ENCODE data around the gene RHNO1. TPM values are rescaled to one million over a fixed set of nuclear protein-coding genes. Genes with fewer than 3 reads are reported as not detected.

Gene RHNO1
- polyA plus RNA-seq, 1 donor from 2014 or later: 48.4 TPM

GRCh38 chr12:2912216-2912575, 35.2 kb downstream of the RHNO1 start:
- peaks cover 0 to 1% (median 0%) of the 10 kb centered on the region in 3 donors for H3K4me1 Mint-ChIP-seq
- H3K4me3 Mint-ChIP-seq: no peak overlapping the region
- H3K27ac Mint-ChIP-seq: no peak overlapping the region
- H3K27me3 Mint-ChIP-seq: no peaks in the 10 kb centered on the region
- peaks cover 9% of the 10 kb centered on the region for H3K36me3 Mint-ChIP-seq
- H3K9me3 Mint-ChIP-seq: peaks cover 0 to 2% (median 0%) of the 10 kb centered on the region in 3 donors

DNA sequence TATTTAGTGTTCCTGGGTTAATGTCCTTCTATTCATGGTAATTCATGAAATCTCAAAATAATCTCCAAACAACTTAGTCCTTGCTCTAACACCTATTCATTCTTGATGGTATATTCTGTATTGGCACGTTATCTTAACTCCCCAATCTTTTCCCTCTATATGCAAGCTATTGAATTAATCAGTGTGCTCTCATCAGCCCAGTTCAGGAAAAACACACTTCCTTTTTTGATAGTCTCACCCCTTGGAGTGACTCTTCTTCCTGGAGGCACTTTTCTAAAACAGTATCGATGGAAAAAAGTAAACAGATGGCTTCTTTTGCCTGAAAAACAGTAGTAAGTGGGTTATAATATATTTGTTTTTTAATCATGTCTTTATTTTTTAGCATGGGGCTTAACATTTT, 42.2 kb downstream of the RHNO1 start:
- H3K9me3 Mint-ChIP-seq: no peaks in the 10 kb centered on the region
- H3K27ac Mint-ChIP-seq: no peak overlapping the region
- no peak overlapping the region for H3K4me3 Mint-ChIP-seq
- no peaks in the 10 kb centered on the region for H3K27me3 Mint-ChIP-seq
- peaks cover 0 to 2% (median 1%) of the 10 kb centered on the region in 3 donors for H3K4me1 Mint-ChIP-seq
- peaks cover 13% of the 10 kb centered on the region for H3K36me3 Mint-ChIP-seq

- no peak overlapping the region for H3K27ac Mint-ChIP-seq
- H3K4me3 Mint-ChIP-seq: no peak overlapping the region
- no peaks in the 10 kb centered on the region for H3K27me3 Mint-ChIP-seq
- H3K9me3 Mint-ChIP-seq: no peaks in the 10 kb centered on the region
- H3K4me1 Mint-ChIP-seq: peaks cover 0 to 6% (median 1%) of the 10 kb centered on the region in 3 donors
- peaks cover 17% of the 10 kb centered on the region for H3K36me3 Mint-ChIP-seq
Observed at GRCh38 chr12:2922329-2922728, 45.3 kb downstream of the RHNO1 start.

GRCh38 chr12:2923057-2923456, 46.0 kb downstream of the RHNO1 start:
- Mint-ChIP-seq H3K36me3 (peaks cover 17% of the 10 kb centered on the region), H3K4me3 (no peak overlapping the region), H3K9me3 (no peaks in the 10 kb centered on the region), H3K27me3 (no peaks in the 10 kb centered on the region), H3K27ac (no peak overlapping the region), H3K4me1 (peaks cover 0 to 6% (median 1%) of the 10 kb centered on the region in 3 donors)

- Mint-ChIP-seq H3K4me1 (peaks cover 0 to 6% (median 1%) of the 10 kb centered on the region in 3 donors), H3K27ac (peak overlapping the region in 1 of 3 donors; percentile 23)
Observed at GRCh38 chr12:2924019-2924418, 47.0 kb downstream of the RHNO1 start.

GRCh38 chr12:2925322-2925995, 48.4 kb downstream of the RHNO1 start:
- peaks cover 19% of the 10 kb centered on the region for H3K36me3 Mint-ChIP-seq
- H3K27ac Mint-ChIP-seq: peak overlapping the region in 1 of 3 donors; percentile 33
- no peaks in the 10 kb centered on the region for H3K27me3 Mint-ChIP-seq
- H3K4me1 Mint-ChIP-seq: peaks cover 0 to 4% (median 0%) of the 10 kb centered on the region in 3 donors
- H3K4me3 Mint-ChIP-seq: no peak overlapping the region
- H3K9me3 Mint-ChIP-seq: no peaks in the 10 kb centered on the region

More at GRCh38 chr12:2924019-2924418, 47.0 kb downstream of the RHNO1 start:
- H3K27me3 Mint-ChIP-seq: no peaks in the 10 kb centered on the region
- no peak overlapping the region for H3K4me3 Mint-ChIP-seq
- no peaks in the 10 kb centered on the region for H3K9me3 Mint-ChIP-seq
- peaks cover 19% of the 10 kb centered on the region for H3K36me3 Mint-ChIP-seq

- Mint-ChIP-seq H3K27ac (no peak overlapping the region), H3K27me3 (no peaks in the 10 kb centered on the region), H3K4me1 (no peaks in the 10 kb centered on the region), H3K4me3 (no peak overlapping the region), H3K36me3 (peaks cover 14% of the 10 kb centered on the region), H3K9me3 (no peaks in the 10 kb centered on the region)
Observed at GRCh38 chr12:2930865-2931264, 53.8 kb downstream of the RHNO1 start.

GRCh38 chr12:2933586-2933985, 56.6 kb downstream of the RHNO1 start:
- H3K27me3 Mint-ChIP-seq: no peaks in the 10 kb centered on the region
- no peaks in the 10 kb centered on the region for H3K9me3 Mint-ChIP-seq
- no peaks in the 10 kb centered on the region for H3K4me1 Mint-ChIP-seq
- H3K36me3 Mint-ChIP-seq: peaks cover 10% of the 10 kb centered on the region
- H3K4me3 Mint-ChIP-seq: no peak overlapping the region
- no peak overlapping the region for H3K27ac Mint-ChIP-seq

DNA sequence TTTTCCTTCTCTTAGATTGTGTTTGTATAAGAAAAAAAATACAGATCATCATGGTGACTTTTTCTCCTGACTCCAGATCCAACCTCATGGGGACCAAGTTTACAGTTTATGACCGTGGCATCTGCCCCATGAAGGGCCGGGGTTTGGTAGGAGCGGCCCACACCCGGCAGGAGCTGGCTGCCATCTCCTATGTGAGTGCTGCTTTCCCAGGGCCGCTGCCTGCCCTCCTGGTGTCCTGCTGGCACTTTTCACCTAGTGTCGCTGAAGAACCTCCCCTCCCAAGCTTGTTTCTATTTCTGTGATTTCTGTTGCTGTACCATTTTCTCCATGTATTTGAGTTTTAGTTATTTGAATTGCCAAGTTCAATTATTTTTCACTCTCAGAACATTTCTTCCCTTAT, 57.3 kb downstream of the RHNO1 start:
- H3K27me3 Mint-ChIP-seq: no peaks in the 10 kb centered on the region
- H3K4me3 Mint-ChIP-seq: no peak overlapping the region
- H3K36me3 Mint-ChIP-seq: peaks cover 10% of the 10 kb centered on the region
- no peak overlapping the region for H3K27ac Mint-ChIP-seq
- no peaks in the 10 kb centered on the region for H3K9me3 Mint-ChIP-seq
- H3K4me1 Mint-ChIP-seq: no peaks in the 10 kb centered on the region

DNA sequence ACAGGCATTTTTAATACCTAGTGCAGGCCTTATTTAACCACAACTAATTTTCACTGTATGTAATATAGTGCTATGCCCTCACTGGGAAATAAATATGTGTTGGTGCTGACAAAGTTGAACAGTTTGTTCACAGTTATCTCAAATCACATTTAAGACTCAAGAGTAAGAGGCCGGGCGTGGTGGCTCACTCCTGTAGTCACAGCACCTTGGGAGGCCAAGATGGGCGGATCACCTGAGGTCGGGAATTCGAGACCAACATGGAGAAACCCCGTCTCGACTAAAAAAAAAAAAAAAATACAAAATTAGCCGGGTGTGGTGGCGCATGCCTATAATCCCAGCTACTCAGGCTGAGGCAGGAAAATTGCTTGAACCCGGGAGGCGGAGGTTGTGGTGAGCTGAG, 59.3 kb downstream of the RHNO1 start:
- Mint-ChIP-seq H3K4me3 (no peak overlapping the region), H3K9me3 (no peaks in the 10 kb centered on the region), H3K36me3 (peaks cover 4% of the 10 kb centered on the region)

DNA sequence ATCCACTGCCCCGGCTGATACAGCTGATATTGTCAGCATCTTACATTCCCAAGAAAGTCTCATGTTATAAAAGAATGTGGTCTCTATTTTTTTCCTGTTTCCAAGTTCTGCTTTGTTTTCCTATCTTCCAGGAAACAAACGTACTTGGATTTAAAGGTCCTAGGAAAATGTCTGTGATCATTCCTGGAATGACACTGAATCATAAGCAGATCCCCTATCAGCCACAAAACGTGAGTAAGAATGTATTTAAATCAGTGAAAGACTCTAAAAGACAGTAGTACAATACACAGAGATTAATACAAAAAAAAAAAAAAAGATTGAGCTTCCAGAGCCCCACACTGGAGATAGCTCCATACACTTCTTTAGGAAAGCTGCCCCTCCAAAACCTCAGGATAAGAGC, 60.5 kb downstream of the RHNO1 start:
- Mint-ChIP-seq H3K4me3 (no peak overlapping the region), H3K4me1 (no peaks in the 10 kb centered on the region), H3K36me3 (peaks cover 3% of the 10 kb centered on the region), H3K9me3 (no peaks in the 10 kb centered on the region), H3K27ac (no peak overlapping the region), H3K27me3 (no peaks in the 10 kb centered on the region)

More for the DNA sequence above, 59.3 kb downstream of the RHNO1 start:
- Mint-ChIP-seq H3K4me1 (no peaks in the 10 kb centered on the region), H3K27ac (no peak overlapping the region), H3K27me3 (no peaks in the 10 kb centered on the region)

Other genes starting within 250 kb of the RHNO1 start
- gene FKBP4, start 82.3 kb upstream of the RHNO1 start, polyA plus RNA-seq: 31.9 TPM
- 57.9 TPM for gene ITFG2, start 64.6 kb upstream of the RHNO1 start, polyA plus RNA-seq
- 1.7 TPM for gene NRIP2, start 42.2 kb upstream of the RHNO1 start, polyA plus RNA-seq
- not detected for gene TEX52, start 20.2 kb upstream of the RHNO1 start, polyA plus RNA-seq
- 0.88 TPM for gene FOXM1, start within 50 bp of the RHNO1 start, polyA plus RNA-seq
- 10.0 TPM for gene TULP3, start 13.7 kb downstream of the RHNO1 start, polyA plus RNA-seq
- not detected for gene TEAD4, start 82.2 kb downstream of the RHNO1 start, polyA plus RNA-seq
- not detected for gene TSPAN9, start 200.2 kb downstream of the RHNO1 start, polyA plus RNA-seq